GOT3 (cell line): ENCODE measurements around the gene CFAP300.

Experiments
- DNase-seq: peaks from one replicate; lab custom pipeline; 2025; ENCODE audit warnings: mixed read lengths; lab: John Stamatoyannopoulos, UW

CFAP300 gene

GRCh38 chr11:102073253-102073652 lies 26.0 kb downstream of the CFAP300 start:
- no peak for DNase-seq

DNA sequence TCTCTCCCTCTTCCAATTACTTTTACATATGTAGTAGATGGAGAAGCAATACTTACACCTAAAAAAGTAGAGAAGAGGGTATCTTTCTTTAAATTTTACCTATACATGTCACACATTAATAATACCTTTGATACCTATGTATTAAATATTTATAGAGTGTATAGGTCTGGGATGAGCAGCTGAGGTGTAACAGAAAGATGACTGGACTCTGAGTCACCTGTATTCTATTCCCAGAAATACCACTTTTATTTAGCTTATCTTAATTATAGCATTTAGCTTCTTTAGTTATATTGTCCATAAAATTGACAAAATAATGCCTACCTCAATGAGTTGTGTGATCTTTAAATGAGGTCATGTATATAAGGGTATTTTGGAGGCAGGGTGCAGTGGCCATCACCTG lies 32.4 kb downstream of the CFAP300 start:
- DNase-seq: no peak

GRCh38 chr11:102081313-102081712 lies 34.1 kb downstream of the CFAP300 start:
- no peak for DNase-seq

GRCh38 chr11:102085864-102086551 lies 38.8 kb downstream of the CFAP300 start:
- DNase-seq: no peak

- DNase-seq: no peak
These were observed 49.9 kb downstream of the CFAP300 start for GRCh38 chr11:102097186-102097585.

- no peak for DNase-seq
These were observed 52.5 kb downstream of the CFAP300 start for GRCh38 chr11:102099755-102100154.

DNA sequence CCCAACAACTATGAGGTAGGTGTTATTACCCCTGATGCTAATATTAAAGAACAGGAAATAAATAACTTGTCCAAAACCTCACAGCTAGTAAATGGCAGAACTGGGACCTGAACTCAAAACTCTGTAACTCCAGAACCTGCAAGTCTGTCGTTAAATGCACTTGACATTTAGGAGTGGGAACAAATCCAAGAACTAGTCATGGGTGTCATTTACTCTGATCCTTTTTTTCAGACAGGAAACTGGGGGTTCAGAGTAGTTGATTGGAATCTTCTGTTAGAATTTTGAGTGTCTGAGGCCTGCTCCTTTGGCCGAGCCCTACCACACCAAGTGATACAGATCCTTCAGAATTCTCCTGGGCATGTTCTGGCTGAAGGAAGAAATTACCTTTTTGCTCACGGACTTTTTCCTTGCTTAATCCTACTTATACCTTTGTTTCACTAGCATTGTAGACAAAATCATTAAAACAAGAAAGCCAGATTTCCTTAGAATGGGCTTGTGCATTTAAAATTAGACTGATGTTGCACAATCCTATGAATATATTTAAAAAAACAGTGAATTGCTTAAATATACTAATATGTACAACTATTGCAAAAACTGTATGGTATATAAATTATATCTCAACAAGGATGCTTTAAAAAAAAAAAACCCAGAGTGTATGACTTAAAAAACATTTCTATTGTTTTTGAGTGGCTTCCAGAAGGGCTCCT lies 61.6 kb downstream of the CFAP300 start:
- DNase-seq: no peak

DNA sequence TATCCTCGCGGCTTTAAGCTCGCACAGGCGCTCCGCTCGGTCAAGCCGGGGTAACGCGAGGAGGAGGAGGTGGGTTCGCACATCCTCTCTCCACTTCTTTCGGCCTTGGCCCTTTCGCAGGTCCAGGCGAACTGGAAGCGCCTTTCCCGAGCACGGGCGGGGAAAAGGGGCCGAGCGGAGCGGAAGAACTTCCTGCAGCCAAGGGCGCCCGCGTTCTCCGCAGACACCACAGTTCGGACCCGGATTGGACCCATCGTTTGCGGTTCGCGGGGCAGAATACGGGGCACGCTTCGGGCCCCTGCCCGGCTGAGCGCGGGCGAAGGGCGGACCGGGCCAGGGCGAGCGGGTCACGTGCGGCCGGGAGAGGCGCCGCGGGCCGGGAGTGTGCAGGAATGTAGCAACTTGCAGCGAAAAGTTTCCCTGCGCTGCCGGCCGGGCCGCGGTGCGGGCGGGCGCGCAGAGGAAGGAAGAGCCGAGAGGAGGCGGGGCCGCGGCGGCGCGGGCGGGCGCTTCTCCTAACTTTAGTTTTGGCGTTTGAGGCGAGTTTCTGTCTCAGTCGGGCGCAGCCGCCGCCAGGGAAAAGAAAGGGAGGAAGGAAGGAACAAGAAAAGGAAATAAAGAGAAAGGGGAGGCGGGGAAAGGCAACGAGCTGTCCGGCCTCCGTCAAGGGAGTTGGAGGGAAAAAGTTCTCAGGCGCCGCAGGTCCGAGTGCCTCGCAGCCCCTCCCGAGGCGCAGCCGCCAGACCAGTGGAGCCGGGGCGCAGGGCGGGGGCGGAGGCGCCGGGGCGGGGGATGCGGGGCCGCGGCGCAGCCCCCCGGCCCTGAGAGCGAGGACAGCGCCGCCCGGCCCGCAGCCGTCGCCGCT lies 62.9 kb downstream of the CFAP300 start, which contains the start of gene YAP1:
TSS of gene YAP1 (plus strand) at position 552 of the 865 bp plus-strand sequence. CDS start 402 bp downstream, outside the sequence.
- peak; percentile 47 for DNase-seq

DNA sequence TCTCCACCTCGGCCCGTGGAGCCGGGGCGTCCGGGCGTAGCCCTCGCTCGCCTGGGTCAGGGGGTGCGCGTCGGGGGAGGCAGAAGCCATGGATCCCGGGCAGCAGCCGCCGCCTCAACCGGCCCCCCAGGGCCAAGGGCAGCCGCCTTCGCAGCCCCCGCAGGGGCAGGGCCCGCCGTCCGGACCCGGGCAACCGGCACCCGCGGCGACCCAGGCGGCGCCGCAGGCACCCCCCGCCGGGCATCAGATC lies 63.4 kb downstream of the CFAP300 start:
- no peak for DNase-seq

DNA sequence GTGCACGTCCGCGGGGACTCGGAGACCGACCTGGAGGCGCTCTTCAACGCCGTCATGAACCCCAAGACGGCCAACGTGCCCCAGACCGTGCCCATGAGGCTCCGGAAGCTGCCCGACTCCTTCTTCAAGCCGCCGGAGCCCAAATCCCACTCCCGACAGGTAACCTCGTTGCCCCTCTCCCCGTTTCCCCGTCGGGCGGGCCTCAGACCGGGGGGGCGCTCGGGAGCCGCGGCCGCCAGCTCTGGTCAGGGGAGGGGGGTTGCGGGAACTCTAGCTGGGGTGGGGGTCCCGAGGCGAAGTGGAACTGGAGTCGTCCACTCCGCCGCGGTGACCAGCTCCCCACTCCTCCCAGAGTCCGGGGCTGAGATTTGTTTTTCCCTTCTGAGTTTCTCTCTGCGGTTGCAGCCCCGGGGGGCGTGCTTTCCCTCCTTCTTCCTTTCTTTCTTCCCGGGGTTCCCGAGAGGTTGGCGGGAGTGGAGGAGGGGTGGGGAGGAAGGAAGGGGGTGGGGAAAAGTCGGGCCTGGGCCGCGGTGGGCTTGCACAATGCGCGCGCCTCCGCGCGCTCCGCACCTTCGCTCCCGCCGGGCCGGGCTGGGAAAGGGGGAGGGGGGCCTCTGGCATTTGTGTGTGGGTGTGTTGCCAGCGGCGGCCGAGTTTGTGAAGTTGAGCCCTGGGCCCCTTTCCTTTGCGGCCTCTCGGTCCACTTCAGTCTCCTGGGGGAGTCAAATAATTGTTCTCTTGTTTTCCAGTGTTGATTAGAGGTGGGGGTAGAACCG lies 64.0 kb downstream of the CFAP300 start:
- DNase-seq: no peak

DNA sequence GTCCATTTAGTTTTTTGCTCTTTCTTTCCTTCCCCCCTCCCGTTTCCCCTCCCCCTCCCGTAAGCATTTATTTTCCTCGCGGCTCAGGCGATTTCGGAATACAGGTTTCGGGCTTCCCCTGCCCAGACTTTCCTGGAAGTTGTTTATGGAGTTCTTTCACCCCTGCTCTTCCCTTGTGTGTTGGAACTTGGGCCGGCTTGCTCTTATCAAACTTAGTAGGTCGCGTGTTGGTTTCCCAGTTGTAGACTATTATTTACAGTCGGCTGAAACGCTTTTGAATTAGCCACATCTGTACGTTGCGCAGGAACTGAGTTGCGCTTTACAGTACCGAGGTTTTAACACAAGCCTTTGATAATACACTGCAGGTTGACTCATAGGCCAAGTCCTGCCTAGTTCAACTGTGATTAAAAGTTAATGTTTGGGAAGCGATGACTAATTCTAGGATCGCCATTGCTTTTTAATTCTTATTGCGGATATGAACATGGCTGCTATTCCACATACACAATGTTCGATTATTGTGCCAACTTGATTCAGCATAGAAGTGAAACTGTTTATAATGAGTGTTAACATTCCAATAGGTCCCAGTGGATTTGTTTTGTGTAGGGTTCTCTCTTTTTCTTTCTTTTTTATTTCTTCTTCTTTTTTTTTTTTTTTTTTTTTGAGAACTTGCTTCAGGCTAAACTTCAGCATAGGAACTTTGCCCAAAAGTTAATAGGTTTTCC lies 64.7 kb downstream of the CFAP300 start:
- no peak for DNase-seq

GRCh38 chr11:102112509-102112821 lies 65.2 kb downstream of the CFAP300 start:
- no peak for DNase-seq

GRCh38 chr11:102114032-102114431 lies 66.8 kb downstream of the CFAP300 start:
- no peak for DNase-seq

DNA sequence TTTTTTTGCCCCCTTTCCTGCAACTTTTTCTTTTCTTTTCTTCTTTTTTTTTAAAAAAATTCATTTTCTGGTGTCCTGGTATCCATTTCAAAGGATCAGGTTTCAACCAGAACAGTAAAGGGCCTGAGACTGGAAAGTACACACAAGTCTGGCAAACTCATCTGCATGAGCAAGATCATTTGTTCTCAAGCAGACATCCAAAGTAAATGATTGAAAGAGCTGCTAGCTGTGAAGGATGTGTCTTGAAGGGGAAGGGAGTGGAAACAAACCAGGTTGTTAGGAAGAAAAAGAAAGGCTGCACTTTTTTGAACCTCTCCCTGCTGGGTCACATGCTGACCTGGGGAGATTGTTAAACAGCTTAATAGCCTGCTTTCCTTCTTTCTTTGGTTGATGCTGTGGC lies 68.3 kb downstream of the CFAP300 start:
- DNase-seq: no peak

DNA sequence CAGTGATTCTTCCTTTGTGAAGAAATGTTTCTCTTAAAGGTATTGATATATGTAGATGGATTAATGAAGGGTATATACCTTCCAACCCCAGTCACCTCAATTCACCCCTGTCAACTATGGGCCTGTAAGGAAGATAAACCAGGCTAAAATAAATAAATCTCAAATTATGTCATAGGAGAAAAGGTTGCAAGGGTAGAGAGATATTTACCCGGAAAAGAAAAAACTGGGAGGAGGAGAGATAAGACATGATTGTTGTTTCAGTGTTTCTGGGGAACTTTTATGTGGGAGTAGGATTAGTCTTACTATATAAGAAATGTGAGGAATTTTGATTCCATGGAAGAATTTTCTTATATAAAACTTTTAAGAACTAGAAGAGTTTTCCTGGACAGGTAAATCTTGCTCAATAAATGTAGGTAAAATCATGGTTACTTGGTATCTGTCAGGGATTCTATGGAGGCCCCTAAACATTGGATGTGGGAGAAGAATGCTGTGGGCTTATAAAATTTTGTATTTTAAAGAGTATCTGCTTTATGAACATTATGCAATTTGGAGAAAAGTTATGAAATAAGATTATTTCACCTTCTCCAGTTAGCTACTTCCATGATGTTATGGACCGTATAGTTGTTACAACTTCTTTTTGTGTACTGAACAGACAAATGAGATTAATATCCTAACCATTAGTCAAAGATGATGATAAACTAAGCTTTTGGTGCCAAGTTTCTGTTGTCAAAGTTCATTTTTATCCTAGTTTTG lies 69.4 kb downstream of the CFAP300 start:
- DNase-seq: no peak

DNA sequence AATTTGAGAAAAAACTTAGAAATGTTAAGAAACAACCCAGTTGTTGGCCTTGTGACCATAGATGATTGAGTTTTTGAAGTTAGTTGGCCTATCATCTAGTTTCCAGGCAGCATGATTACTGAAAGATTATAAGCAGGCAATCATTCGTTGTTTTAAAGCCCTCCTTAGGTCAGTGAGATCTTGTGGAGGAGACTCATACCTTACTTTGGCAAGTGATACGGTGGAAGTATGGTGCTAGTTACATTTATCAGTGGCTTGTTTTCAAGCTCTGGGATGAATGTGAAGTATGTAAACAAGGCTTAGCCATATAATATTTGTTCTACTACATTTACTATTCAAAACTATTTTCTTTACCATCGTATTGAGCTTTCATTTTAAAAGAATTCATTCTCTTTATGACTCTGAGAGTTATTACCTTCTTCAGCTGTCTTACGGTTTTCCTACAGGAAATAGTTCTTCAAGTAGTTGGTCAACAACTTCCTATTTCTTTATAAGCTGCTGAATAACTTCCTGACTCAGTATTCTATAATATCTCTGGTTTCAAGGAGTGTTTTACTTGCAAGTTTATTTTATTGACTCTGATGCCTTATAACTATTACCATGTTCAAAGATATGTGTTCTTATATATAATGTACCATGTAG lies 70.4 kb downstream of the CFAP300 start:
- DNase-seq: no peak

DNA sequence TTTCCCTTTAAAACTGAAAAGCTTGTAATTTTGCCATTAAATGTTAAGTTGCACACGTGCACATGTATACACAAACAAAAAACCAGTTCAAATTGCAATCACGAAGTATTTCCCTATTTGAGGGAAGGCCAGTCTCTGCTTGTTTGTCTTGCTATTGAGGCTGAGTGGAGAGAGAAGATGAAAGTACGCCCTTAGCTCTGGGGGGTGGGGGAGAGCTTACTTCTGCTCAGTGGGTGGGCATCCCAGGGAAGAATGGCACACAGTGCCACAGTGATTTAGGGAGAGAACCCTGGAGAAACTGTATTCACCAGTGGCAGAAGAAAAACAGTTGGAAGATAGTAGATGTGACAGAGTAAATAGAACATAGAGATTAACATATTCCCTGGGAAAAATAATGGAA lies 71.7 kb downstream of the CFAP300 start:
- DNase-seq: no peak

DNA sequence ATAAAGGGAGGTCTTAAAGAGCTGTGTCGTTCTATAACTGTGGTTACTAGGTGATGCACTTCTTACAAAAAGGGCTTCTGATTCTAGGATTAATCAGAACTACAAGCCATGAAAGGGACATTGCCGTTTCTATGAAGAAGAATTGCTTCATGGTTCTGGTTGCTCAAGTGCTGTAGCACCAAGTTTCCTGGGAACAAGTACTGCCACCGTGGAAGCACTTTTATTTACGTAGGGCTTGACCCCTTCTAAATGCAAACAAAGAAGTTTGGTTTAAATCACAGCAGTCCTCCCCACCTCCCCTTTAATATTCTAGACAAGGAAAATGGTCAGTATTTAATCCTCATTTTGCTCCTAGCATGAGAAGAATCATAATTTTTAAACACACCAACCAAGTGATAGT lies 72.8 kb downstream of the CFAP300 start:
- DNase-seq: no peak

DNA sequence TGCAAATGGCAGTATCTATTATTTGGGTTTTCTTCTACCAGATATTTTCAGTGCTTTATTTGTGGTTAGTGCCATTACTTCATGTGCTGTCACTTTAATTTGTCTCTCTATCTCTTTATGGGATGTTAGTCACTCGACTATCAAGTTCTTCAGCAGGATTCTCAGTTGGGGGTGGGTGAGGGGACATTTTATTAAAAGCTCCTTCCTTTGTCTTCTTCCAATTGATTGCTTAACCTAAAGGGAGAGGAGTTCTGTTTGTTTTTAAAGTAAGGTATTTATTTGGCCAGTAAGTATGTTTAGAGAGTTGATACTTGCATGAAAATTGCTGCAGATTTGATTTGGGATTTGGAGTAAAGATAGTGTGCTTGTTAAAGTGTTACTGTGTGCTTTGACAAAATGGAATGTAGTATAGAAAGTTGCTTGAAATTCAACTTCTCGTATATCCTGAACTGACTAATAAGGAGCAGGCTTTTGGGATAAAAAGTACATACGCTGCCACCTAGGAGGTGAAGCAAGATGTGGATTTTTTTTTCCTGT lies 73.3 kb downstream of the CFAP300 start:
- DNase-seq: no peak

GRCh38 chr11:102121329-102121728 lies 74.1 kb downstream of the CFAP300 start:
- no peak for DNase-seq
